ENCODE results near the gene MPV17. TPM values are rescaled to one million over a fixed set of nuclear protein-coding genes. Genes with fewer than 3 reads are reported as not detected.
"Not testable (repeated sequence)": the region's sequence is repeated elsewhere in the genome, so short reads cannot be mapped to it uniquely, and the experiment has no call there.

MPV17 gene
- total RNA-seq, 2 donors from 2014 or later, result 46.6 to 59.6 TPM

GRCh38 chr2:27280826-27281225, 42.1 kb downstream of the MPV17 start:
- H3K9me3 Mint-ChIP-seq, result no peaks in the 10 kb centered on the region
- Histone ChIP-seq H3K27me3 (ENCODE audit: control insufficient read depth, insufficient read depth, low read length, poor library complexity, severe bottlenecking) (no peaks in the 10 kb centered on the region), H3K9me3 (ENCODE audit: control insufficient read depth, low read length) (no peaks in the 10 kb centered on the region), H3K27ac (ENCODE audit: low read depth, low read length) (no peak overlapping the region), H3K36me3 (ENCODE audit: control insufficient read depth, insufficient read depth, low read length) (no peaks in the 10 kb centered on the region), H3K9ac (ENCODE audit: extremely low read depth, low read length, poor library complexity, severe bottlenecking) (no peak overlapping the region), H3K4me3 (ENCODE audit: low read length) (no peak overlapping the region), H3K4me1 (ENCODE audit: control insufficient read depth, insufficient read depth, low read length) (peaks cover 19% of the 10 kb centered on the region)
- DNase-seq, result no peak
- TF ChIP-seq CTCF (conservative IDR thresholded peaks at IDR 0.05), result no peak
- H3K27me3 Mint-ChIP-seq (ENCODE audit: insufficient read depth), result peaks cover 21% of the 10 kb centered on the region
- H3K27ac Mint-ChIP-seq, result no peak overlapping the region
- H3K4me1 Mint-ChIP-seq, result peaks cover 26% of the 10 kb centered on the region
- WGBS, 2 experiments (ENCODE audit: insufficient coverage in 1 of 2, insufficient read length in 1 of 2), result 83 to 88% methylated on average over 3 of the region's 3 CpGs
- H3K36me3 Mint-ChIP-seq (ENCODE audit: low read depth), result no peaks in the 10 kb centered on the region
- no peak overlapping the region for H3K4me3 Mint-ChIP-seq

GRCh38 chr2:27278010-27278409, 44.9 kb downstream of the MPV17 start:
- Mint-ChIP-seq H3K27me3 (ENCODE audit: insufficient read depth) (peaks cover 24% of the 10 kb centered on the region), H3K4me1 (peaks cover 25% of the 10 kb centered on the region), H3K36me3 (ENCODE audit: low read depth) (no peaks in the 10 kb centered on the region), H3K9me3 (no peaks in the 10 kb centered on the region), H3K4me3 (no peak overlapping the region), H3K27ac (no peak overlapping the region)
- Histone ChIP-seq H3K36me3 (ENCODE audit: control insufficient read depth, insufficient read depth, low read length) (no peaks in the 10 kb centered on the region), H3K4me1 (ENCODE audit: control insufficient read depth, insufficient read depth, low read length) (peaks cover 15% of the 10 kb centered on the region), H3K27me3 (ENCODE audit: control insufficient read depth, insufficient read depth, low read length, poor library complexity, severe bottlenecking) (no peaks in the 10 kb centered on the region), H3K9ac (ENCODE audit: extremely low read depth, low read length, poor library complexity, severe bottlenecking) (no peak overlapping the region), H3K9me3 (ENCODE audit: control insufficient read depth, low read length) (no peaks in the 10 kb centered on the region), H3K27ac (ENCODE audit: low read depth, low read length) (no peak overlapping the region), H3K4me3 (ENCODE audit: low read length) (no peak overlapping the region)
- no peak for TF ChIP-seq CTCF (conservative IDR thresholded peaks at IDR 0.05)
- 97% methylated on average over 1 of the region's 1 CpG; no CpG with 5 or more reads in 1 of the 2 experiments for WGBS, 2 experiments (ENCODE audit: insufficient coverage in 1 of 2, insufficient read length in 1 of 2)
- DNase-seq, result no peak

GRCh38 chr2:27275211-27276150, 47.4 kb downstream of the MPV17 start, which contains the start of gene DNAJC5G:
TSS of gene DNAJC5G (plus strand) at chr2:27275433. CDS start at chr2:27276729, 1,296 bp downstream.
- 90 to 94% methylated on average over 23 to 38 of the region's 39 CpGs for WGBS, 2 experiments (ENCODE audit: insufficient coverage in 1 of 2, insufficient read length in 1 of 2)
- TF ChIP-seq CTCF (conservative IDR thresholded peaks at IDR 0.05), result no peak
- Mint-ChIP-seq H3K4me3 (no peak within 1 kb of the TSS), H3K36me3 (ENCODE audit: low read depth) (no peaks in the 10 kb centered on the region), H3K9me3 (no peaks in the 10 kb centered on the region), H3K27ac (no peak within 1 kb of the TSS), H3K4me1 (peaks cover 25% of the 10 kb centered on the region), H3K27me3 (ENCODE audit: insufficient read depth) (peaks cover 19% of the 10 kb centered on the region)
- Histone ChIP-seq H3K27me3 (ENCODE audit: control insufficient read depth, insufficient read depth, low read length, poor library complexity, severe bottlenecking) (no peaks in the 10 kb centered on the region), H3K9ac (ENCODE audit: extremely low read depth, low read length, poor library complexity, severe bottlenecking) (no peak within 1 kb of the TSS), H3K9me3 (ENCODE audit: control insufficient read depth, low read length) (no peaks in the 10 kb centered on the region), H3K27ac (ENCODE audit: low read depth, low read length) (no peak within 1 kb of the TSS), H3K4me3 (ENCODE audit: low read length) (no peak within 1 kb of the TSS), H3K4me1 (ENCODE audit: control insufficient read depth, insufficient read depth, low read length) (peaks cover 12% of the 10 kb centered on the region), H3K36me3 (ENCODE audit: control insufficient read depth, insufficient read depth, low read length) (no peaks in the 10 kb centered on the region)
- no peak for DNase-seq

- H3K27me3 Mint-ChIP-seq (ENCODE audit: insufficient read depth), result peaks cover 14% of the 10 kb centered on the region
- not testable (repeated sequence) for H3K27me3 ChIP-seq (ENCODE audit: control insufficient read depth, insufficient read depth, low read length, poor library complexity, severe bottlenecking); H3K36me3 Mint-ChIP-seq (ENCODE audit: low read depth); H3K9me3 Mint-ChIP-seq; H3K9me3 ChIP-seq (ENCODE audit: control insufficient read depth, low read length); H3K36me3 ChIP-seq (ENCODE audit: control insufficient read depth, insufficient read depth, low read length); H3K27ac Mint-ChIP-seq; H3K27ac ChIP-seq (ENCODE audit: low read depth, low read length); H3K9ac ChIP-seq (ENCODE audit: extremely low read depth, low read length, poor library complexity, severe bottlenecking); DNase-seq; H3K4me3 ChIP-seq (ENCODE audit: low read length); H3K4me3 Mint-ChIP-seq
- WGBS, 2 experiments (ENCODE audit: insufficient coverage in 1 of 2, insufficient read length in 1 of 2), result 87 to 92% methylated on average over 11 to 15 of the region's 15 CpGs
- H3K4me1 Mint-ChIP-seq, result peaks cover 25% of the 10 kb centered on the region
- H3K4me1 ChIP-seq (ENCODE audit: control insufficient read depth, insufficient read depth, low read length), result peaks cover 12% of the 10 kb centered on the region
These were observed 50.1 kb downstream of the MPV17 start for GRCh38 chr2:27272537-27273522.

All from endodermal cell (in vitro differentiated cells).